ENCODE results near the gene FHIP2A.

Gene FHIP2A

DNA sequence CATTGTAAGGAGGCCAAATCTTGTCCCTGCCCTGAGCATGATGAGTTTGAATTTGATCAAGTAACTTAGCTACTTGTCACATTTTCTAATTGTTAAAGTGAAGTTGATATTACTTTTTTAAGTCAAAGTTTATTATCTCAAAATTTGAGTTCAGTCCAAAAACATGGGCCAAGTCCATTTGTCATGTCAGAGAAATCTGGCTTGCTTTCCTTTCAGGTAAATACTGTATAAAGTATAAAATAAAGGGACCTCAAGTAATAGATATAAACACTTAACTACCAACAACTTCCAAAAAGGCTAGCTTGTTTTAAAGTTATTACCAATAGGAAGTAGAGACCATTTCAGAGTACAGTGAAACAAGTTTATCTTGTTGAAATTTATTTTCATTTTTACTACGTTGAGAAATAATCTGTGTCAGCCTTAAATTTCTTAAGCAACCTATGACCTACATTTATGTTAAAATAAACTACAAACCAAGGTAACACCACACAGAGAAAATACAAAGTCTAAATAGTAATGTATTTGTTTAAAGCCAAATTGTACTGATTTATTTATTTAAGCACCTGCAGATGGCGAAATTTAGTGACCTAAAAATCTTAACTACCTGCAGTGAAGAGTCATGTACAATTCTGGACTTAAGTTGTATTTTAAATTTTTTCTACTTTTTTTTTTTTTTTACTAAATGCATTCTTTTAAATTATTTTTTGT lies 36.5 kb downstream of the FHIP2A start:
- DNase-seq, result no peak

DNA sequence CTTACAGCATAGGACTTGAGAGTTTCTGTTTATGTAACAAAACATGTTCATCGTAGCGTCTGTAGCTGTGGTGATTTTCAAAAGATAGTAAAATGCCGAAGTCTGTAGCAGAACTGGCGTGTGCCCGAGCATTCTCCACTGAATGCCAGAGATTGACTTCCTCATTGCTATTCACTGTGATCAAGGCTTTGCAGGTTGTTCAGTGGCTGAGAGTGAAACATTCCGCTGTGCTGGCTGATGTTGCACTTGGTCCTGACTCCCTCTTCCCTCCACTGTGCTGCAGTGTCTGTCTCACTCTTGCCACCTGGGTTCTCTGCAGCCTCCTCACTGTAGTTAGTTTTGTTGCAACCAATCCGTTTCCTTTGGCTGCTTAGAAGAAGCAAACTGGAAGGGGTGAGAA lies 37.6 kb downstream of the FHIP2A start:
- DNase-seq, result no peak

DNA sequence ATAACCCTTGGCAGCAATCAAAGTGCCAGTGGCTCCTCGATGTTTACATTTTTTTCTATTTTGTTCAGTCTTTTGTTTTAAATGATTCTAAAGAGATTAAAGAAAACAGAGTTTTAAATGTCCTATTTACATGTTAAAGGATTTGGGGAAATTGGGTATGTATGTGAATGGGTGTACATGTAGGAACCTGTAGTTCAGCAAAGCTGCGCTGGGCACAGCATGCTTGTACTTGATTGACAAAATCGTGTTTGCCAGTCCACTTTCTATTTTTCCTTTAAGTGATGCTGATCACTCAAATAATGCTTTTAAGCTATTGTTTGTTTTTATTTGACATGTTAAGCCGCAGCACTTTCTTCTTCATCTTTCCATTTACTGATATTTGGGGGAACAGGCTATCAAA lies 40.9 kb downstream of the FHIP2A start:
- DNase-seq, result no peak

DNA sequence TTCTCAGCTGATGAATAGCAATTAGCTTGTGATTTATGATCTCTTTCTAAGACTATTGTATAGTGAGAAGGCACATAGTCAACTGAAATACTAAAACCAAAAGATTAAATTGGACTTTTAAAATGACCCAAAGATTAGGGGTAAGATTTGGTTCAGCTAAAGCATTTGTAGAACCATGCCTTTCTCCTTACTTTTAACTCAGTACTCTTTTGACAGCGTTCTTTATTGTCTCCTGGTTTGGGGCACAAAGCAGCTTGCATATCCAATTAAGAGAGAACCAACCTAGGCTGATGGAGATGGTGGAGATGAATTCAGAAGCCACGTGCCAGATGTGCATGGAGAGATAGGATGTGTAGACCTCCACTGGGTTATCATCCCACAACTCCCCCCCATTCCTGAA lies 45.8 kb downstream of the FHIP2A start:
- DNase-seq, result no peak

DNA sequence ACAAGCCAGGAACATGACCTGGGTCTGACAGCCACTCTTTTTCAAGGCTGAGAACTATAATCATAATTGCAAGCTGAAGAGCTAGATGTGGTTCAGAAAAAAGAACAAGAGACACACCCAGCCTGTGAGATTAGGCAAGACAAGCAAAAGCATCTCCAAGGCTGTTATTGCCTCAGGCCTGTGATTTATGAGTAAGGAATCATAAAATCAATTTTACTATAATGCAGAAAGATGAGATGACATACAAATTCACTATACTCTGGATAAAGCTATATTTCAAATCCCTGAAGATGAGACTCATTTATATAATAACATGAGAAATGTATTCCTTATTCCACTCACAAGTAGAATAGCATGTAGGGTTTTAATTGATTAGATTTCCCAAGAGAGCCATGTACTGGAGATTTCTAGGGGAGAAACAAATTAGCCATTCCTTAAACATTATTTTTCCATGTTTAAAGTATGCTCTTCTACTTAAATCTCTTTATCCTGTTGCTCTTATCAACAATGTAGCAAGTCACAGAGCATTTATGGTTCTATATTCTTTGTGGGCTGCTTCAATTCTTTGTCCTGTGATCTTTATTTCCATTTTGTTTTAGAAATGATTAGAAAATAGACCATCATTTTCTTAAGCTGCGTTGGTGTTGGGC lies 47.4 kb downstream of the FHIP2A start:
- no peak for DNase-seq

DNA sequence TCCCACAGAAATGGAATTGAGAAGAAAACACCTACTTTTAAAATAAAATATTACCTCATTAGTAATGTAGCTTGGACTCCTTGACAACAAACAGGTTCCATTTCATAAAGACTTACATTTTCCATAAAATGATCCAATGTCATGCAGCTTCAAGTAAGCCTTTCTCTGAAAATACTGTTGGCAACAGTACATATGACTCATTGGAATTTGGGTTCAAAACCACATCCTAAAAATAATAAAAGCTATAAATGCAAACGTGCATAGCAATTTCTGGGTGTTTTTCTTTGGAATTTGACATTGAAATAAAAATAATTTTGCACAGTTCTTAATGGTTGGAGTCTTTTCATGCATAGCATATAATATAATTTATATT lies 47.9 kb downstream of the FHIP2A start:
- no peak for DNase-seq

DNA sequence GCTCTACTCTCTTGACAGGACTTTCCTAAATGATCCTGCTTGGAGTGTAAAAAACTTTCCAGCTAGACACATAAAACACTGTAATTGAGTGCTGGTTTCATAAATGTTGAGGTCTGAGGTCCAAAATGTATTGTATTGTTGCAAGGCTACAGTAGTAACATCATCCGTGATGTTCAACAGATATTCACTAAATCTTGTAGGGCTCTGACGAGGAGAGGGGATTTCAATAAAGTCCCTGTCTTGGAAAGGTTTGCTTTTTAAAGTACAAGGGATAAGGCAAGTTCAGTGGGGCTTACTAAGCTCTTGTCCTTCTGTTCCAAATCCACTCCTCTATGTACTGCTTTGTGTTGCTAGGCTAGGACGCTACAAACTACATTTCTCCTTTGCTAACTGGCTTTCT lies 48.9 kb downstream of the FHIP2A start:
- DNase-seq, result no peak

DNA sequence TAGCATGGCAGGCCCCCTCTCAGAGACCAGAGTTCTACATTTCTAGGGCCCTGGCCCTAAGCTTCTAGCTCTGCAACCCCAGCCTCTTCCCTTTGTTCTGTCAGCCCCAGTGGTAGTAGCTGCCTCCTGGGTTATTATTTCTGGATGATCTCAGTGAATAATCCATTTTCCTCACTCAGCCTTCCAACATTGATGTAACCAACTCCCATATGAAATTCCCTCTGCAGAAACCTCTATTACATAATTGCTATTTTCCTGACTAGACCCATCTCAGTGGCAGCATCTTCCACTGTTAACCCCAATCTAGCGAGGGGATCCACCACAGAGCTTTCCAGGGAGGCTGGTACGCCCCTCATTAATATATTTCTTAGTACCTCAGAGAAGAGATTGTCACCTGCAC lies 49.8 kb downstream of the FHIP2A start:
- no peak for DNase-seq
